GM12873 (cell line): Measurements from ENCODE around the gene KCNK18.

Experiments
- TF ChIP-seq, protein P1 (sequence below): IDR thresholded peaks from 2 replicates; pipeline ENCODE4 v1.5.1; 2012; ENCODE audit warnings: low read depth, mild to moderate bottlenecking, moderate library complexity, low read length, control low read depth; ENCODE audit not compliant: insufficient read depth; ENCODE audit errors: missing control alignments

KCNK18 gene

DNA sequence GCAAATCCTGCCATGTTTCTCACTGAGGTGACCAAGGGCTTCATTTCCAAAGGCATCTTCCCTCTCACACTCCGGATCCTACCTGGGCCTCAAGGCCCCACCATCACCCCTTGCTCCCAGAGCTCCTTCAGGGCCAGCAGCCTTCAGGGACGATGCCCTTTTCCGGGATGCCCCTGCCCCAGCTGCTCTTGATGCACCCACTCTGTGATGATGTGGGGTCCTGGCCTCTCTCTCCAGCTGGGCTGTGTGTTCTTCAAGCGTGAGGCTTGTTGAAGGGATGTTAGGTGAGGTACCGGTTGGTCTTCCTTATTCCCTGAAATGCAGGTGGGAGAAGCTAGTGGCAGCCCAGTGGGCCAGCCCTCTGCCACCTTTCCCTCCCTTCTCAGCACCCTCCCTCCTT lies 25.3 kb downstream of the KCNK18 start:
- TF ChIP-seq, protein P1, sequence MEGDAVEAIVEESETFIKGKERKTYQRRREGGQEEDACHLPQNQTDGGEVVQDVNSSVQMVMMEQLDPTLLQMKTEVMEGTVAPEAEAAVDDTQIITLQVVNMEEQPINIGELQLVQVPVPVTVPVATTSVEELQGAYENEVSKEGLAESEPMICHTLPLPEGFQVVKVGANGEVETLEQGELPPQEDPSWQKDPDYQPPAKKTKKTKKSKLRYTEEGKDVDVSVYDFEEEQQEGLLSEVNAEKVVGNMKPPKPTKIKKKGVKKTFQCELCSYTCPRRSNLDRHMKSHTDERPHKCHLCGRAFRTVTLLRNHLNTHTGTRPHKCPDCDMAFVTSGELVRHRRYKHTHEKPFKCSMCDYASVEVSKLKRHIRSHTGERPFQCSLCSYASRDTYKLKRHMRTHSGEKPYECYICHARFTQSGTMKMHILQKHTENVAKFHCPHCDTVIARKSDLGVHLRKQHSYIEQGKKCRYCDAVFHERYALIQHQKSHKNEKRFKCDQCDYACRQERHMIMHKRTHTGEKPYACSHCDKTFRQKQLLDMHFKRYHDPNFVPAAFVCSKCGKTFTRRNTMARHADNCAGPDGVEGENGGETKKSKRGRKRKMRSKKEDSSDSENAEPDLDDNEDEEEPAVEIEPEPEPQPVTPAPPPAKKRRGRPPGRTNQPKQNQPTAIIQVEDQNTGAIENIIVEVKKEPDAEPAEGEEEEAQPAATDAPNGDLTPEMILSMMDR: no peak

DNA sequence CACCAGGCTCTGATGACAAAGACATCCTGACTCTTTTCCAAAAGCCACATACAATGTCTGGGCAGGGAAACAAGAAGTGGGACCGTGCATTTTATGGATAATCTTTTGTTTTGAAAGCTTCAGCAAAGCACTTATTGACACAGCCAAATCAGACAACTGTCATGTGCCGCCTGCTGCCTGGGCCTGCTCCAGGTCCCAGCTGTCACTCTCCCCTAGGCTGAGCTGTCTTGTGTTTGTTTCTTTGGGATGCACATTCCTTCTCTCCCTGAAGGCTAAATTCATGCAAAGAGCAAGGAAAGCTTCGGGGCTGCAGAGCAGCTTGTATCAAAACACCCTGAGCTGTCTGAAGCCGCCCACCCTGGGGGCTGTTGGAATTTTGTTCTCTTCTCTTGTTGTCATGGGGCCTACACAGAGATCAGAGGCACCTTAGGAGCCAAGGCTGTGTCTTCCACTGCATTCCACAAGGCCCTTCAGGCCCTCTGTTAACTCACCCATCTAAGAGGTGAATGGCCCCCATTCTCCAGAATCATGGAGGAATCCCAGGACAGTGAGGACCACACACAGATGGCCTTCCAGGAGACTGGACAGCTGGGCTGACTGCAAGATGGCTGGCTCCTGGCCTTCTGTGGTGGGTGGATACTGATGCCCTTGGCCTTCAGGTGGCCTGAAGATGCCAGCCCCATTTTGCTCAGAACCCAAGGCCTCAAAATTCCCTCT lies 25.8 kb downstream of the KCNK18 start:
- TF ChIP-seq, protein P1: no peak

DNA sequence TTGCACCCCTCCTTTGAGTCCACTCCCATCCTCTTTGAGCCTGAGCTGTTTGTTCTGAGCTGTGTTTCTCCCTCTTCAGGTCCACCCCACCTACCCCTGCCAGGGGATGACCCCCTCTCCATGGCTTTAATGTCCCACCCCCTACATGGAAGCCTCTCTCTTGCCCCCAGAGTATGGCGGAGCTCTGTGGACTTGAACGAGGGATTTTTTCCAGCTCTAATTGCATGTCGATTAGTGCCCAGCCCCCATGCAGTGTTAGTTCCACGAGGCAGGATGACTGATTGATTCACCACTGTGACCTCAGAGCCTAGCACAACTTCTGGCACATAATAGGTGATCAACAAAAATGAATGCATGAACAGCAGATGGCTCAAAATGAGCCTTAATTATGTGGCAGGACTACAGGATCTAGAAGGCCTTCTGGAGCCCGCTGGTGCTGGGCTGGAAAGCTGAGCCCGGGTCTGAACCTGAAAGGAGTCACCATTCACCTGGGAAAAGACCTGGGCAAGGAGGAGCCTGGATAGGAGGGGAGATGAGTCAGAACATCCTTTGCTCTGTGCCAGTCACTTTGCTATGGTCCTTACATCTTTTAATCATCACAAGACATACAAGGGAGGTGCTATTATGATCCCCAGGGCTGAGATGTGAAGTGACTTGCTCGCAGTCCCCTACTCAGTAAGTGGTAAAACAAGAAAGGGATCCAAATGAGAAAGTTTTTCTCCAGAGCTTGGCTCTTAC lies 26.6 kb downstream of the KCNK18 start:
- TF ChIP-seq, protein P1: no peak

DNA sequence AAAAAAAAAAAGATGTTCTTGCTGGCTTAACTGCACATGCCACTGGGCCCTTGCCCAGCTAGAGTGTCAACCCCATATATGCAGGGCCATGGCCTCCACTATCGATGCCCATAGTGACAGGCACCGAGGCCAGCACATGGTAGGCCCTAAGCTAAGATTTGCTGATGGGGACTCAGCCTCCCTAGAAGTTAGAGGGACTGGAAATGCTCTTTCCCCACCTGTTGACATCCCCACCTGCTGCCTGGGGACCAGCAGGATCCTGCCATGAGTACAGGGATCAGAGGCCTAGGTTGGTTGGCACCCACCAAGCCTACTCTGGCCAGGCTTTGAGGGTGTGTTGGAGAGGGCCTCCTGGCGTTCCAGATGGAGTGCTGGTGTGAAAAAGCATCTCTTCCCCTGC lies 27.6 kb downstream of the KCNK18 start:
- TF ChIP-seq, protein P1: no peak

DNA sequence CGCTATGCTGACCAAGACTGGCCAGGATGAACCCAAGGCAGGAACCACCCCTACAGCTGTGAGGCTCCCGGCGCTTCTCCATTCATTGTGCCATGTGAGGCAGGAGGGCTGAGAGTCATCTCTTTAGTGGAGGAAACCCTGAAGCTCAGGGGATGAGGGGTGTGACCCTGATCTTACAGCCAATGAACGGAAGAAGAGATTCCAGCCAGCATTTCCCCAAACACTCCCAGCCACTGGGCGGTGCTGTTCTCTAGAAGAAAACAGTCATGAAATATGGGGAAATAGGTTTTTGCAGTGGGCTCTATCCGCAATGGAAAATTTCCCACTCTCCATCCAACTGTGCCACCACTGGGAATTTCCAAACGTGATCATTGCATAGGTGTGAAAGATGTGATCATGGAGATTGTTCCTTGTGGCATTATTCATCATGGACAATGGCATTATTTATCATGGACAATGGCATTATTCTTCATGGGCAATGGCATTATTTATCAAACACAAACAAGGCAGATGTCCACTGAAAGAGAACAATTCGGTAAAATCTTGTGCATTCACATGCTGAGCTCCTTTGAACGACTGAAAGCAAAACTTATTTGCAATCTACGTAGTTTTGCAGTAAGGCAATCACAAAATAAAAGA lies 29.6 kb downstream of the KCNK18 start:
- TF ChIP-seq, protein P1: peak; percentile 66

DNA sequence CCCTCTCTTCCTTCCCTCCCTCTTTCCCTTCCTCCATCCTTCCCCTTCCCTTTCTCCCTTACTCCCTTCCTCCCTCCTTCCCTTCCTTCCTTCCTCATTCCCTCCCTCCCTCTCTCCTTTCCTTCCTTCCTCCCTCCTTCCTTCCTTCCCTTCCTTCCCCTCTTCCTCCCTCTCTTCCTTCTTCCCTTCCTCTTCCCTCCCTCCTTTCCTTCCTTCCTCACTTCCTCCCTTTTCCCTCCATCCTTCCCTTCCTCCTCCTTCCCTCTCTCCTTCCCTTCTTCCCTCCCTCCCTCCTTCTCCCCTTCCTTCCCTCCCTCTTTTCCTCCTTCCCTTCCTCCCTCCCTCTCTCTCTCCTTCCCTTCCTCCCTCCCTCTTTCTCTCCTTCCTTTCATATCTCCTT lies 30.9 kb downstream of the KCNK18 start:
- TF ChIP-seq, protein P1: no peak

DNA sequence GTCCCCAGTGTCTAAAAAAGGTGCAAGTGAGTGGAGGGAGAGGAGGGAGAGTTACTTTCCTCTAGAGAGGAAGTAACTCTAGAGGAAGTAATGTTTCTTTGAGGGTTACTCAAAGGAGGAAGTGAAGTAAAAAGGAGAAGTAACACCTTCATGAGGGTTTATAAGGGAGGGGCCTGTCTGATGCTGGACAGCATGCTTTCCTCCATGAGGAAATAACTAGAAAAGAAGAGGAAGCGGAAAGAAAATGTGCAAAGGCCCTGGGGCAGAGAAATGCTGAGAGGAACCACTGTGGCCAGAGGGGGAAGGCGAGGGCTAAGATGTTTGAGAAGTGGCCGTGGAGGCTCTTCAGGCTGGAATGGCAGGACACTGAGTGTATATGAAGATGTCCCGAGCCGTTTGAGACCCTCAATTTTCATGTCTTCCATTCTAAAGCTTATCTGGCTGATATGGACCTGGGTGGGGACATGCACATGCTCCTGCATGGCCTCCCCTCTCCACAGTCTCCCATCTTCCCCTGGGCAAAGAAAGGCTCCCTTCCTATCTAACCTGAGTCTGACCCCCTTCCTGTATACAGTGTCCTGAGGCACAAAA lies 40.2 kb downstream of the KCNK18 start:
- TF ChIP-seq, protein P1: no peak
